IMR-90 (cell line): ENCODE results near the gene RDH12. TPM values are rescaled to one million over a fixed set of nuclear protein-coding genes. Genes with fewer than 3 reads are reported as not detected.

Experiments used
- ATAC-seq: fragments of 200-7000 bp; cut with Tn5 transposase; 2 replicates; pipeline ENCODE4 v1.9.1; 2020; ENCODE audit warnings: low read depth, mild to moderate bottlenecking, moderate library complexity
- BruUV-seq: library from RNA; stranded (reverse); fragments of 400-500 nt; replicated peaks from 2 replicates; lab custom pipeline; 2021; lab: Mats Ljungman, UMichigan
- CTCF ChIA-PET: fragments of 300-600 bp; formaldehyde crosslinking; extraction: SDS; loops from one replicate; lab custom pipeline; 2021; ENCODE audit warnings: antibody characterized with exemption; lab: Yijun Ruan, JAX
- POLR2A ChIA-PET: fragments of 300-600 bp; sonication (Branson Sonifier 250); formaldehyde crosslinking; loops from one replicate; lab custom pipeline; 2022; ENCODE audit warnings: antibody characterized with exemption; ENCODE audit not compliant: unreplicated experiment; lab: Charles Lee
- DNase-seq: peaks from one replicate; pipeline ENCODE4 v3.0.0; 2013
- H2AFZ ChIP-seq: replicated peaks from 2 replicates; pipeline ENCODE3; 2013; ENCODE audit warnings: low read length, mild to moderate bottlenecking; ENCODE audit not compliant: poor library complexity
- H2AK5ac ChIP-seq: 2 replicates; pipeline ENCODE4 v1.6.1; 2013; ENCODE audit warnings: low read depth, low read length, inconsistent platforms
- H2AK9ac ChIP-seq: replicated peaks from 2 replicates; pipeline ENCODE3; 2013; ENCODE audit warnings: mild to moderate bottlenecking, low read depth, low read length, moderate library complexity; ENCODE audit not compliant: poor library complexity
- H2BK120ac ChIP-seq: 2 replicates; pipeline ENCODE4 v1.6.1; 2013; ENCODE audit warnings: low read depth, low read length, inconsistent platforms
- H2BK15ac ChIP-seq: 3 replicates; pipeline ENCODE4 v1.6.1; 2013; ENCODE audit warnings: low read depth, low read length, inconsistent platforms
- H2BK20ac ChIP-seq: 2 replicates; pipeline ENCODE4 v1.6.1; 2013; ENCODE audit warnings: low read depth, mild to moderate bottlenecking, inconsistent platforms, low read length, moderate library complexity
- H2BK5ac ChIP-seq: 2 replicates; pipeline ENCODE4 v1.6.1; 2013; ENCODE audit warnings: mild to moderate bottlenecking, low read depth, low read length, inconsistent platforms; ENCODE audit not compliant: poor library complexity, severe bottlenecking
- H3K14ac ChIP-seq: replicated peaks from 2 replicates; pipeline ENCODE4 v1.6.1; 2013; ENCODE audit warnings: low read depth, low read length, inconsistent platforms
- H3K18ac ChIP-seq: 2 replicates; pipeline ENCODE4 v1.6.1; 2013; ENCODE audit warnings: low read depth, low read length, control low read depth
- H3K23ac ChIP-seq: 2 replicates; pipeline ENCODE4 v1.6.1; 2013; ENCODE audit warnings: low read depth, low read length, inconsistent platforms
- H3K27ac ChIP-seq: 2 replicates; pipeline ENCODE4 v1.5.1; 2013; ENCODE audit warnings: mild to moderate bottlenecking, control low read depth, low read length; ENCODE audit not compliant: insufficient read depth
- H3K27me3 ChIP-seq: 2 replicates; pipeline ENCODE4 v1.6.1; 2013; ENCODE audit warnings: low read length; ENCODE audit not compliant: control insufficient read depth, insufficient read depth
- H3K36me3 ChIP-seq: 2 replicates; pipeline ENCODE4 v1.6.1; 2013; ENCODE audit warnings: low read length, mixed read lengths; ENCODE audit not compliant: control insufficient read depth, insufficient read depth
- H3K4ac ChIP-seq: 2 replicates; pipeline ENCODE4 v1.6.1; 2013; ENCODE audit warnings: low read depth, low read length, inconsistent platforms
- H3K4me1 ChIP-seq: 2 replicates; pipeline ENCODE4 v1.6.1; 2013; ENCODE audit warnings: low read length, mixed read lengths; ENCODE audit not compliant: control insufficient read depth, insufficient read depth
- H3K4me2 ChIP-seq: 2 replicates; pipeline ENCODE4 v1.6.1; 2013; ENCODE audit warnings: low read depth, mild to moderate bottlenecking, control low read depth, low read length, moderate library complexity
- H3K4me3 ChIP-seq: 2 replicates; pipeline ENCODE4 v1.5.1; 2013; ENCODE audit warnings: low read depth, mild to moderate bottlenecking, control low read depth, low read length, moderate library complexity; ENCODE audit not compliant: insufficient read depth
- H3K56ac ChIP-seq: 2 replicates; pipeline ENCODE4 v1.6.1; 2013; ENCODE audit warnings: low read length, inconsistent platforms; ENCODE audit not compliant: insufficient read depth; ENCODE audit errors: extremely low read depth
- H3K79me1 ChIP-seq, 2 experiments: 2 replicates each; pipeline ENCODE4 v1.6.1; 2013; ENCODE audit warnings: low read length in 2 of 2, inconsistent platforms in 1 of 2, low read depth in 1 of 2
- H3K9ac ChIP-seq: 2 replicates; pipeline ENCODE4 v1.6.1; 2013; ENCODE audit warnings: low read depth, low read length, control low read depth
- H3K9me1 ChIP-seq: 2 replicates; pipeline ENCODE4 v1.6.1; 2013; ENCODE audit warnings: low read length, inconsistent platforms; ENCODE audit not compliant: insufficient read depth
- H3K9me3 ChIP-seq: 2 replicates; pipeline ENCODE4 v1.6.1; 2013; ENCODE audit warnings: low read length; ENCODE audit not compliant: control insufficient read depth, insufficient read depth
- H4K20me1 ChIP-seq: 2 replicates; pipeline ENCODE4 v1.6.1; 2013; ENCODE audit warnings: low read length, inconsistent platforms; ENCODE audit not compliant: insufficient read depth
- H4K5ac ChIP-seq: 2 replicates; pipeline ENCODE4 v1.6.1; 2013; ENCODE audit warnings: mild to moderate bottlenecking, low read depth, low read length, control low read depth
- H4K8ac ChIP-seq, 2 experiments: 2 replicates each; pipeline ENCODE4 v1.6.1; 2013; ENCODE audit warnings: low read depth in 2 of 2, low read length in 2 of 2, control low read depth in 1 of 2, inconsistent platforms in 1 of 2
- H4K91ac ChIP-seq: 2 replicates; pipeline ENCODE4 v1.6.1; 2013; ENCODE audit warnings: low read depth, low read length, inconsistent platforms; ENCODE audit not compliant: insufficient read depth
- CTCF ChIP-seq: conservative IDR thresholded peaks from 2 replicates; pipeline ENCODE4 v1.5.1; 2012; ENCODE audit warnings: mild to moderate bottlenecking, low read depth, low read length, improper control_type of control experiment
- MXI1 ChIP-seq: IDR thresholded peaks from 2 replicates; pipeline ENCODE4 v1.6.1; 2012; ENCODE audit warnings: low read depth, mild to moderate bottlenecking, low read length, moderate library complexity, borderline replicate concordance
- NFE2L2 ChIP-seq: fragments of 150-350 bp; IDR thresholded peaks from 2 replicates; pipeline ENCODE4 v1.6.1; 2016; ENCODE audit warnings: low read depth, mild to moderate bottlenecking, low read length
- WGBS, 2 experiments: methylation state at CpG; one replicate each; pipeline versions ENCODE4 v1.1.5 to v1.1.7; 2013; ENCODE audit warnings: missing lambda C conversion rate in 2 of 2; ENCODE audit not compliant: insufficient read length in 1 of 2; ENCODE audit errors: extremely low coverage in 2 of 2; 5-methylcytosine and 5-hydroxymethylcytosine counted together
- dilution Hi-C: fragments of 300-500 bp; cut with HindIII; formaldehyde crosslinking; loops from one replicate; pipeline ENCODE4 v1.14.3; 2018; ENCODE audit warnings: low sequenced_read_pairs; ENCODE audit not compliant: unreplicated experiment
- in situ Hi-C: fragments of 300-500 bp; cut with MboI; formaldehyde crosslinking; loops from 3 replicates; pipeline ENCODE4 v1.14.3; 2019; ENCODE audit warnings: low sequenced_read_pairs, inconsistent platforms, mixed read lengths
- intact Hi-C: fragments of 100-400 bp; cut with micrococcal nuclease; formaldehyde crosslinking; loops from 2 replicates; pipeline ENCODE4 v1.10.0; 2022
- polyA plus RNA-seq, 3 experiments: library from polyadenylated mRNA; depleted of rRNA; stranded (reverse); fragments of >200 nt; gene quantifications; 2 replicates each; pipeline ENCODE4 v1.2.3, GENCODE V29; 2012; ENCODE audit warnings: low replicate concordance in 1 of 3
- total RNA-seq: library from RNA; depleted of rRNA; stranded (reverse); fragments of >200 nt; gene quantifications from 2 replicates; pipeline ENCODE4 v1.2.3, GENCODE V29; 2012

RDH12 gene
- total and polyA plus RNA-seq, 2 of the 4 experiments (the other 2 are of a cell fraction), result not detected

GRCh38 chr14:67734675-67735074, 33.0 kb downstream of the RDH12 start:
- dilution Hi-C loops, result no loop called here
- Histone ChIP-seq H3K27ac (no peak overlapping the region), H3K14ac (no peak overlapping the region), H2BK15ac (no peak overlapping the region), H3K4ac (no peak overlapping the region), H3K56ac (no peak overlapping the region), H3K79me1 (no peaks in the 10 kb centered on the region), H3K9ac (no peak overlapping the region), H3K18ac (no peak overlapping the region), H3K9me1 (no peaks in the 10 kb centered on the region; the same call in 1 of the 2 replicates), H4K5ac (no peak overlapping the region), H3K4me2 (no peak overlapping the region), H4K8ac (peak overlapping the region in 1 of 2 experiments; percentile 15; a peak in 1 of 4 replicates), H2AK9ac (no peak overlapping the region), H3K27me3 (peaks cover 4% of the 10 kb centered on the region), H2AK5ac (no peak overlapping the region), H3K23ac (no peak overlapping the region), H2BK5ac (no peak overlapping the region), H3K4me3 (no peak overlapping the region), H4K91ac (no peak overlapping the region), H3K36me3 (no peaks in the 10 kb centered on the region), H2BK120ac (no peak overlapping the region), H4K20me1 (no peaks in the 10 kb centered on the region), H2BK20ac (no peak overlapping the region), H2AFZ (peak overlapping the region; percentile 68), H3K4me1 (peaks cover 2% of the 10 kb centered on the region; the same call in 1 of the 2 replicates), H3K9me3 (no peaks in the 10 kb centered on the region)
- TF ChIP-seq CTCF (0 out of 2 replicates have a peak, but pooled peaks have one; percentile 11), MXI1 (no peak), NFE2L2 (no peak)
- no CpG with 5 or more reads among the region's 3 CpGs for WGBS, 2 experiments
- intact Hi-C loops, result no loop called here
- POLR2A ChIA-PET, result no interaction called here
- DNase-seq (peak; percentile 20), ATAC-seq (peak; percentile 66; the same call in 1 of the 2 replicates)
- BruUV-seq, result no TSS peak
- in situ Hi-C loops, result no loop called here
- CTCF ChIA-PET, result interaction anchor here (1.2 kb wide), 1 partner anchor 30 kb away, joined by 3 read pairs; no protein-coding TSS in a partner anchor
